HG02870 (cell line): Measurements from ENCODE around the gene MTUS2.
A peak's percentile ranks its signal among the peaks of the same experiment; 100 is the strongest.
"Not testable (repeated sequence)": the region's sequence is repeated elsewhere in the genome, so short reads cannot be mapped to it uniquely, and the experiment has no call there.

Experiments
- ATAC-seq: cut with Tn5 transposase; IDR thresholded peaks from one replicate; pipeline ENCODE4 v1.9.1; 2021; ENCODE audit warnings: mild to moderate bottlenecking, moderate library complexity; ENCODE audit not compliant: unreplicated experiment

The MTUS2 gene

DNA sequence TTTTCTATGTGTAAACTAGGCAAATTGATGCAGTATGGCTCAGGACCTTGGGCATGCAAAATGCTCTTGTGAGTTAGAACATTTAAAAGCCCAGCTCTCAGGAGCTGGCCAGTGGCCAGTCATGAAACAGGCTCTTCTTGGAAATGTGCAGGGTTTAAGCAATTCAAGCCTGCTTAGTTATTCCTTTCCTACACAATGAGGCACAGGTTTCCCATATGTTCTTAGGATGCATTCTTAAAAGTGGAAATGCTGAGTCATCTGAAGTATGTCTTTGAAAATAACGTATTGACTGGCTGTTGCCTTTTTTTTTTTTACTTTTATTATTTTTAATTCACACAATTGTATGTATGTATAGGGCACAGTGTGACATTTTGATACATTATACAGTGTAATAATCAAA is 474.7 kb downstream of the MTUS2 start:
- no peak for ATAC-seq

DNA sequence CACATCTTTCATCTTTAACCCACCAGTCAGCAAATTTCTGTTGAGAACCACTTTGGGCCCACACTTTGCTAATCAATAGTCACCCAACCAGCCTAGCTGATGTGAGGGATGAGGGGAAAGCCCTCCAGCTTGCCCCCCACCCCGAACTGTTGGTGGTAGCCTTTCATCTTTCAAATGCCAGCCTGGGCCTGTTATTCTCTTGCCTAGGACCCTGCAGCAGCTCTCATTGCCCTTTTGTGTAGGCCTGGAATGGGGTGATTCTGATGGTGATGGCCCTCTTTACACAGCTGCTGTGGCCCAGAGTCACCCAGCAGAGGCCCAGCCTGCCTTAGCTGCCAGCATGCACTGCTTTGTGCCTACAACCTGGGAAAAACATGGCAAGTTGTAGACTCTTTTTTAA is 480.9 kb downstream of the MTUS2 start:
- no peak for ATAC-seq

- ATAC-seq: no peak
Measured at GRCh38 chr13:29304148-29304547, 484.0 kb downstream of the MTUS2 start.

DNA sequence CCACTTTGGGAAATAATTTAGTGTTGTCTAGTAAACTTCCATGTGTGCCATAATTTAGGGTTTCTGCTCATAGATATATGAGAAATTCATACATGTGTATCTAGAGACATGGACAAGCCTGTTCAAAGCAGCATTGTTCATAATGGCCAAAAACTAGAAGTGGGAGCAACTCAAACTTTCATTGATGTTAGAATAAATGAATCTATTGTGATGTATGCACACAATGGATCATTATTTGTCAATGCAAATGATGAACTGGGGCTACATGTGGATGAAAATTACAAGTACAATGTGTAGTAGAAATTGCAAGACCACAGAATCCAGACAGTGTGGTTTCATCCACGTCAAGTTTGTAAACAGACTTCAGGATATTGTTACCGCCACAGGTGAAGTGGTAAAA is 490.7 kb downstream of the MTUS2 start:
- no peak for ATAC-seq

DNA sequence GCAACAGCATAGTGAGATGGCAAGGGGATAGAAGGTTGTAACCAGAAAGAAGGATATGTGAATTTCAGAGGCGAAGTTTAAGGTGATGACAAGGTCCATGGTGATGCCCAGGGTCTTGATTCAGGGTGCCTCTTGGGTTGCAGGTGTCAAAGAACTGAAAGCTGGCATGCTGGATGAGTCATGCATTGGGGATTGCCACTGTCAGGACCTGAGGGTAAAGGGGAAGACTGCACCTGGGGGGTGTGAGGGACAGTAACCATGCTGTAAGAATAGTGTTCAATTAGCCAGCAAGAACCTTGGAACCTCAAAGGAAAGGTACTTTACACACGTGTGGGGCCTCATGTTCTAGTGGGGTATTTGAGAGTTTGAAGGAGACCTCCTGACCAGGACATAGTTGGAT is 495.7 kb downstream of the MTUS2 start:
- no peak for ATAC-seq

- ATAC-seq: no peak
Measured at GRCh38 chr13:29317828-29318227, 497.7 kb downstream of the MTUS2 start.

- no peak for ATAC-seq
Measured at GRCh38 chr13:29318741-29319140, 498.6 kb downstream of the MTUS2 start.

GRCh38 chr13:29319451-29319850 is 499.3 kb downstream of the MTUS2 start:
- ATAC-seq: no peak

GRCh38 chr13:29323954-29324353 is 503.8 kb downstream of the MTUS2 start:
- no peak for ATAC-seq

DNA sequence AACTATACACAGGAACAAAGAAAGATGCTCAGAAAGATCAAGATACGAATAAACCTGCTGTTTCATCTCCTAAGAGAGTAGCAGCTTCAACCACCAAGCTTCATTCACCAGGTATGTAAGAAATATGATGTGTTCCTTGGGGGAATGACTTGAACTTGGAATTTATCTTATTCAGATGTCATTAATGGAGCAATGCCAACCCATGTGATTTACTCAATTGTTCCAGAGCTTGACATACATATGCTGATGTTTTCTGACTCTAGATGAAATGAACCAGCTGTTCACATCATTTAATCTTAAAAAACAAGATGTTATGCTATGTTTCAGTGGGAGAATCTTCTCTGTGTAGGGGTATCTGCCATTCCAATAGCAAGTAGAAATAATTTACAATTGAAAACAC is 504.5 kb downstream of the MTUS2 start:
- no peak for ATAC-seq

GRCh38 chr13:29328501-29328900 is 508.4 kb downstream of the MTUS2 start:
- ATAC-seq: no peak

DNA sequence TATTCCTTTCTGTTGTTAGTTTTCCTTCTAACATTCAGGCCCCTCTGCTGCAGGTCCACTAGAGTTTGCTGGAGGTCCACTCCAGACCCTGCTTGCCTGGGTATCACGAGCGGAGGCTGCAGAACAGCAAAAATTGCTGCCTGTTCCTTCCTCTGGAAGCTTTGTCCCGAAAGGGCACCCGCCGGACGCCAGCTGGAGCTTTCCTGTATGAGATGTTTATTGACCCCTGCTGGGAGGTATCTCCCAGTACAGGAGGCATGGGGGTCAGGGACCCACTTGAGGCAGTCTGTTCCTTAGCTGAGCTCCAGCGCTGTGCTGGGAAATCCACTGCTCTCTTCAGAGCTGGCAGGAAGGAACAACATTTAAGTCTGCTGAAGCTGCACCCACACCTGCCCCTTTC is 516.2 kb downstream of the MTUS2 start:
- ATAC-seq: no peak

GRCh38 chr13:29339386-29340272 is 519.5 kb downstream of the MTUS2 start:
- no peak for ATAC-seq

DNA sequence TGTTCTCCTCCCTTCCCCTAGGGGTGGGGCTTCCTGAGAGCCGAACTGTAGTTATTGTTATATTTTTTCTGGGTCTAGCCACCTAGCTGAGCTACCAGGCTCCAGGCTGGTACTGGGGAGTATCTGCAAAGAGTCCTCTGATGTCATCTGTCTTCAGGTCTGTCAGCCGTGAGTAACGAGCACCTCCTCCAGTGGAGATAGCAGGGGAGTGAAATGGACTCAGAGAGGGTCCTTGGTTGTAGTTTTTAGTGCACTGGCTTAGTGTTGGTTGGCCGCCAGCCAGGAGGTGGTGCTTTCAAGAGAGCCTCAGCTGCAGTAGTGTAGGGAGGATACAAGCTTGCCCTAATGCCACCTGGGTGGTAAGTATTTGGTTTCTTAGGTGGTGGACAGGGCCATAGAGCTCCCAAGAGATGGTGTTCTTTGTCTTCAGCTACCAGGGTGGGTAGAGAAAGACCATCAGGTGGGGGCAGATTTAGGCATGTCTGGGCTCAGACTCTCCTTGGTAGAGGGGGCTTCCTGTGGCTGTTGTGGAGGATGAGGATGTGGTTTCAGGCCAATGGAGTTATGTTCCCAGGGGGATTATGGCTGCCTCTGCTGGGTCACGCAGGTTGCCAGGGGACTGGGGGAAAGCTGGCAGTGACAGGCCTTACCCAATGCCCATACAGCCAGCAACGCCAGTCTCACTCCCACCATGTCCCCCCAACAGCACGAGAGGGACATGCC is 525.9 kb downstream of the MTUS2 start:
- not testable (repeated sequence) for ATAC-seq

GRCh38 chr13:29355029-29355428 is 534.9 kb downstream of the MTUS2 start:
- no peak for ATAC-seq

GRCh38 chr13:29359181-29359580 is 539.0 kb downstream of the MTUS2 start:
- no peak for ATAC-seq

DNA sequence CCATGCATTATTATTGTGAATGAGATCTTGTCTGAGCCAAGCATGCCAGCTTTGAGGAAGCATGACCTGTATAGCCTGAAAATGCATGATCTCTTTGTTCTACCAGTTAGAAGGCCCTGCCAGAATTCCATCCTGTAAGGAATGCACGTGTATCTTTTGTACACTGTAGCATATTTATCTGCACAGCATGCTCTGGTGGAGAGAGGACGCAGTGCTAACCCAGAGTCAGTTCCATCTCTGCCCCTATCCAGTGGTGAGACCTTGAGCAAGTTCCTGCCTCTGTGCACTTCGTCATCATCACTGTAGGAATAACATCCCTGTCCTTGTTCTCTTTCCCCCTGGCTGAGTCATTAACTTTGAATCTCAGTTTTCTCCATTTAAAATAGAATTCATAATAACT is 541.6 kb downstream of the MTUS2 start:
- no peak for ATAC-seq

DNA sequence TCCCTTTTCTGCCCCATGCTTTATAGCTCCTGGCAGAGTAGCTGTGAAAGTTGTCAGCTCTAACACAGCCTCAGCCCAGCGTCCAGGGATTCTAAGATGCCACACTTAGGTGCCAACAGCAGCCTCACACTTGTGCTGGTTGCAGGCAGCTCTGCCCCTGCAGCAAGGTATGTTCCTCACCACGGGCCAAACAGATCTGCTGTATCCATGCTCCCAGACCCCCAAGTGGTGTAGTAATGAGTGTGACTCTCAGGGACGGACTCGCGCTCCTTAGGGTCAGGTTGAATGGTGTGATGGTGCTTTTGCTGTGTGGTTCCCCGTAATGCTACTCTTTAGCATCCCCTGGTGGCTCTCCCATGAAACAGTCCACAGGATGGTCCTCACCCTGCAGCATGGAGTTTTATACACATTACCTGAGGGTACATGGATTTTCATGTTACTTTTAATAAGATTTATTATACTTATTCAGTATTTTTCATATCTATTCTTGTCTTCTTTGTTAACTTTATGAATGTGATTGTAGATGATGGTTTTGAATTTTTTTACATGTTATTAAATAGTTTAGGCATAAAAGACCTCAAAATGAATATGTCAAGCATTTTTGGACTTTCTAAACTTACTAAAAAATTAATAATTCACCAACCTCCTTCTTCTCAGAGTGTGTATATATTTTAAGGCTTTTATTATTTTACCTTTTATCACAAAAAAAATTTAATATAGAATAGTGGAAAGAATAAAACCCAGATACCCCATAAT is 542.9 kb downstream of the MTUS2 start:
- ATAC-seq: peak; percentile 88

DNA sequence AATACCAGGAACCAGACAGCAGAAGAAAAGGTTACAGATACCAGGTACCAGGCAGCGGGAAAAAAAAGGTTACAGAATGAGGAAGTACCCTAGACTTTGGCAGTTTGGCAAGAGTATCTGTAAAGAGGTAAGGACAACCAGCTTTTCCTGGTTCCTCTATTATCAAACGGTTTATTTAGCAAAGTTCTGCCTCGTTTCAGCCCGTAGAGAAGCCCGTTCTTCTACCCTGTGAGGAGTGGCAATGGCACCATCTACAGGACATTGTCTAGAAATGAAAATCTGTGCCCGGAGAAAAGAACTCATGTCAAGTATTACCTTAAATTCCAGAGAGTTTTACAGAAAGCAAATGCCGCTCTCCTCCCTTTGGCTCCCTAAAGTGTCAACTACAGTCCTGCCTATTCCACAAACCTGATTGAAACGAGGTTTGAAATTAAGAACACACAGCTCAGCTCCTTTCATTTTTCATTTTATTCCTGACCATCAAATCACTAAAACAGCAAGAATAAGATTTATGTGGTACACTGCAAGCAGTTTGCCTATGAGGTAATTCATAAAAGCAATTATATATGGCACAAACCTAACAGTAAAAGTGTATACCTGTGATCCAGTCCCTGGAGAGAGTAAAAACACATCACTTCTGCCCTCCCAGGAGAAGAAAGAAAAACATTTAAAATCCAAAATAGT is 549.1 kb downstream of the MTUS2 start:
- no peak for ATAC-seq

DNA sequence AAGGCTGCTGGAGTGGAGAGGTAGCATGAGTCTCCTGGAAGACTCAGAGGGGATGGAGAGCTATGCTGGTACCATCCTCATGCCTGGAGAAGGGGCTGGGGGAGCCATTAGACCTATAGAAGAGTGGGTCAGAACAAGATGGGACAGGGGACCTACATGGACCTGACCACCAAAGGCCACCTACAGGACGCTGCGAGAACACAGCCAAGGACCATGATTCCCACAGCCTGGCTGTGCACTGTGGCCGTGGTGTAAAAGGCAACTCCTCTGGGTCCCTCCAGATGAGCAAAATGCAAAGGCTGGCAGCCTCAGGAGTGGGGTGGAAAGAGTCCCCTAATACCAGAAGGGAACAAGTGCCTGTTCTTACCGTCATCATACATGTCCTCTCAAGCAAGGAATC is 559.1 kb downstream of the MTUS2 start:
- ATAC-seq: no peak

DNA sequence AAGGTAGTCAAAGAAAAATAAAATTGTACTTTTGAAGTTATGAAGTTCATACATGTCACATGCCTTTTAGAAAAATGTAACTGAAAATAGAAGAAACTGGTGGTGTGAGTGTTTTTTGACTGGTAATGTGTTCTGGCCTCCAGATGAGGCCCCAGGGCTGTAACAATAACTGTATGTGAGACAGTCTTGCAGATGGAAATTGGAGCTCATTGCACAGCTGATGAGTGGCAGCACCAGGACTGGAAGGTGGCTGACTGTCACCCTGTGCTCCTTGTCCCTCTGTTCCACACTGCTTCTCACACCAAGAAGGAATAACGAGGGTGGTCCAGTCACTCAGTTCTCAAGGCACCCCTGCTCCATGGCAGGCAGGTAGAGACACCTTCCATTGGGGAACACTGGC is 559.7 kb downstream of the MTUS2 start:
- ATAC-seq: no peak
